DMS 273 (cell line): ENCODE data around the gene EP400.
A peak's percentile ranks its signal among the peaks of the same experiment; 100 is the strongest.

ENCODE experiments used
- DNase-seq: peaks from one replicate; lab custom pipeline; 2025; ENCODE audit not compliant: unreplicated experiment; lab: John Stamatoyannopoulos, UW

The EP400 gene

DNA sequence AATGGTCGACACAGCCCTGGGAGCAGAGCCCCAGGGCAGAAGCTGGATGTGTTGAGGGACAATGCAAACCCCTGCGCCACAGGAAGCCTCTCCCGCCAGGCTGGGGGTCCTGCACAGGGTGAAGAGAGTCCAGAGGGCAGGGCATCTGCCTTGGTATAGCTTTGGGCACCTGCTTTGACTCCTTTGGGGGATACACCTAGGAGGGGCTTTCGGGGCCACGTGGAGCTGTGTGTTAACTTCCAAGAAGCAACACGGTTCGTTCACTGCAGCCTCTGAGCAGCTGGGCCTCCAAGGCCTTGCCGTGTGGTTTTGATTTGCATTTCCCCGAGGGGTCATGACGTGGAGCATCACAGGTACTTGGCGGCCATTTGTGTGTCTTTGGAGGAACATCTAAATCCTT, 26.5 kb upstream of the EP400 start:
- DNase-seq = no peak

DNA sequence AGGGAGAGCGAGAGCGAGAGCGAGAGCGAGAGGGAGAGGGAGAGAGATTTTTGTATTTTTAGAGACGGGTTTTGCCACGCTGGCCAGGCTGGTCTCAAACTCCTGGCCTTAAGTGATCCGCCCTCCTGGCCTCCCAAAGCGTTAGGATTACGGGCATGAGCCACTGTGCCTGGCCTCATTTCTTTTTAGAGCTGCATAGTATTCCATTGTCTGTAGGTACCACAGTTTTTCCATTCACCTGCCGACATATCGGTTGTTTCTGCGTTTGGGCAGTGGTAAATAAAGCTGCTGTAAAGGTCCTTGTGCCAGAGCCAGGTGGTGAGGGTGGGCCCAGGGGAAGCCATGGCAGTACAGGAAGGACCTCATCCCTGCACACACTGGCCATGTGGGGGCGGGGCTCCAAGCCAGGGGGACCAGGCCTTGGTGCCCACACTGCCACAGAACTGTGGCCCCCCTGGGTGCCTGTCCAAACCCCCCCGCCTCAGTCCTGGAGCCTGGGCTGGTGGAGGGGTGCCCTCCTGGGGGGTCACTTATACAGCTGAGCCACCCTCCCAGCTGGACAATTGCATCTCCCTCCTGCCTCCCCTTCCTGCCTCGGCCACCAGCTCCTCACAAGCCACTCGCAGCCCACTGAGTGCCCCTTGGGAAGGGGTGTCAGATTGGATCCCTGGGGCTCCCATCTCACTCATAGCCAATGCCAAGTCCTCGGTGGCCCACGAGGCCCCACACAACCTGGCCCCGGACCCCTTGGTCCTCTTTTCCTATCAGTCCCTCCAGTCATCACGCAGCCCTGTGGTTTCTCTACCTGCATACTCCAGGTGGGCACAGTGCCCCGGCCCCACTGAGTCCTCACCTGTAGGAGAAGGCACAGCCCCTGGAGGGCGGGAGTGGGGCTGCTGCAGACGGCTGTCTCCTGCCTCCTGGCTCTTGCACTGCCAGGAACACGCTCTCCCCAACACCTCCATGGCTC, 22.3 kb upstream of the EP400 start:
- no peak for DNase-seq

- DNase-seq = no peak
Observed at GRCh38 chr12:131928080-131928710, 21.5 kb upstream of the EP400 start.

DNA sequence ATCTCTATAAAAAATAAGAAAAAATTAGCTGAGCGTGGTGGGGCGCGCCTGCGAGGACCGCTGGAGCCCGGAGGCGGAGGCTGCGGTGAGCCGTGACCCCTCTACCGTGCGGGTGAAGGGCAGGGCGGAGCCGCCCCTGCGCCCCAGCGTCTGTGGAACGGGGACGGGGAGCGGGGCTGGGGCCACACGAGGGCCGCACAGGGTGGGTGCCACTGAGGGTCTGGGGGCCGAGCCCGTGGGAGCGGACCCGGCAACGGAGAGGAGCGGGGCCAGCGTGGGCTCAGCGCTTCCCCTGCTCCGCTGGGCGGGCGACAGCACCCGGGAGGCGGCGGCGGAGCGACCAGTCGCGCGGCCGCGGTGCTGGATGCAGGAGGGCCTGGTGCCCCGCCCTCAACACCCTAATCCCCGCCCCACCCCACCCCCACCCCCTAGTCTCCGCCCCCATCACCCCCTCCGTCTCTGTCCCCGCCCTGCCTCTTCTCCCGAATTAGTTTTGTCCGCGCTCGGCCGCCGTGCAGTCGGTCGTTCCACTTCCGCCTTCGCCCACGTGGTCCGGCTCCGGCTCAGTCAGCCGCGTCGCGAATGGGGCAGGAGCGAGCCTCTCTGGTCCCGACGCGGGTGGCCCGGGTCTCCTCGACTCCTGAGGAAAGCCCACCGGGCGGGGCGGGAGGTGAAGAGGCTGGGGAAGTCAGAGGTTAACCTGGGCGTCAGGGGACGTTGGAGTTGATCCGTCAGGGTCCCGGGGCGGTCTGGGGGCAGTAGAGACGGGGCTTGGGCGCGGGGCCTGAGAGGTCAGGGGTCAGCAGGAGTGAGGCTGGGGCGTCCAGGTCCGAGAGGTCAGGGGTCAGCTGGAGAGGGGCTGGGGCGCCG, 20.8 kb upstream of the EP400 start, which contains the start of gene PUS1:
Gene PUS1, plus strand, starts transcription at position 566 of the 870 bp plus-strand sequence. CDS start 447 bp downstream, outside the sequence.
- DNase-seq = peak; percentile 93

- DNase-seq = peak; percentile 46
Observed at GRCh38 chr12:131929581-131930456, 19.9 kb upstream of the EP400 start.

GRCh38 chr12:131930510-131930909, 19.2 kb upstream of the EP400 start:
- DNase-seq = no peak

- no peak for DNase-seq
Observed at GRCh38 chr12:131933387-131933786, 16.4 kb upstream of the EP400 start.

- DNase-seq = no peak
Observed at GRCh38 chr12:131934535-131934934, 15.2 kb upstream of the EP400 start.

GRCh38 chr12:131938082-131938481, 11.7 kb upstream of the EP400 start:
- no peak for DNase-seq

- DNase-seq = no peak
Observed at GRCh38 chr12:131939007-131939406, 10.7 kb upstream of the EP400 start.

GRCh38 chr12:131940141-131940547, 9.6 kb upstream of the EP400 start:
- DNase-seq = no peak

DNA sequence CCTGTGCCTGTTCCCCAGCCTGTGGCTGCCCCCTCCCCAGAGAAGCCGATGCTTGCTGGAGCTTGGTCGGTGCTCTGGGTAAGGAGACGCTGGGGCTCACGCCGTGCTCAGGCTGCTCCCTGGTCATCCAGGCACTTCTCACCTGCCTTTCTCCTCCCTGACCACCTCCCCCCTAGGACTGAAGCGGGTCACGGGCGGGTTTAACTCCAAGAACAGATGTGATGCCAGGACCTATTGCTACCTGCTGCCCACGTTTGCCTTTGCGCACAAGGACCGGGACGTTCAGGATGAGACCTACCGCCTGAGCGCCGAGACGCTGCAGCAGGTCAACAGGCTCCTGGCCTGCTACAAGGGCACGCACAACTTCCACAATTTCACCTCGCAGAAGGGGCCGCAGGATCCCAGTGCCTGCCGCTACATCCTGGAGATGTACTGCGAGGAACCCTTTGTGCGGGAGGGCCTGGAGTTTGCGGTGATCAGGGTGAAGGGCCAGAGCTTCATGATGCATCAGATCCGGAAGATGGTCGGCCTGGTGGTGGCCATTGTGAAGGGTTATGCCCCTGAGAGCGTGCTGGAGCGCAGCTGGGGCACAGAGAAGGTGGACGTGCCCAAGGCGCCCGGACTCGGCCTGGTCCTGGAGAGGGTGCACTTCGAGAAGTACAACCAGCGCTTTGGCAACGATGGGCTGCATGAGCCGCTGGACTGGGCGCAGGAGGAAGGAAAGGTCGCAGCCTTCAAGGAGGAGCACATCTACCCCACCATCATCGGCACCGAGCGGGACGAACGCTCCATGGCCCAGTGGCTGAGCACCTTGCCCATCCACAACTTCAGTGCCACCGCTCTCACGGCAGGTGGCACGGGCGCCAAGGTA, 8.4 kb upstream of the EP400 start:
- DNase-seq = no peak

GRCh38 chr12:131941987-131942341, 7.8 kb upstream of the EP400 start:
- no peak for DNase-seq

GRCh38 chr12:131942671-131943070, 7.1 kb upstream of the EP400 start:
- DNase-seq = no peak

DNA sequence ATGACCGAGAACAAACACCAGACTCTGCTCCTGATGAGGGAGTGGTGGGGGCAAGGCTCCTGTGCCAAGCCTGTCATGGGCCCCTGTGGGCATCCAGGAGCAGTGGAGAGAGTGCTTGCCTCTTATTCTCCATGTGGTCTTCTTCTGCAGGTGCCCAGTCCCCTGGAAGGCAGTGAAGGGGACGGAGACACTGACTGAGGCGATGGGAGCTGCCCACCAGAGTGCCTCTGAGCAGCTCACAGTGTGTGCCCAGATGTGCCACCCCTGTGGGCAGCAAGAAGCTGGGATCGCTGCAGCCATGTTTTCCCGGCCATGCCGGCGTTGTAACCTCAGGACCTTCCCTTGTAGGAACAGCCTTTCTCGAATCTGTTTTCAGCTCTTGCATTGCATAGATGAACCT, 6.4 kb upstream of the EP400 start:
- no peak for DNase-seq

- DNase-seq = no peak
Observed at GRCh38 chr12:131943876-131944275, 5.9 kb upstream of the EP400 start.

GRCh38 chr12:131944601-131945251, 5.0 kb upstream of the EP400 start:
- peak; percentile 23 for DNase-seq

DNA sequence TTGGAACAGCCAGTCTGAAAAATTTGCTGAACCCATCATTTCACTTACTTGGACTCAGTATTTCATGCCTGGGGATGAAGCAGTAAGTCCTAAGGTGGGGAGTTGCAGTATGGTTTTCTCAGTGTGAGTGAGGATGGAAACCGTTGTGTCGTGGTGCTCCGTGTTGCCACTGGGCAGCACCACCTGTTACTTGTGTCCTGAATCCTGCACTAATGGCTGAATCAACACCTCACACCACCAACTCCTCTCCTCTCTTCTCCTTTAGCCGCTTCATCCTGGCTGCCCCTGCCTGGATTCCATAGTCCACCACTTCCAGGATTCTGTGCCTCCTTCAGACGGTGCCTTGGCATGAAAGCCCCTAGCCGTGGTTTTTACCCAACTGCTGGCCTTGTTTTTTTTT, 3.0 kb upstream of the EP400 start:
- DNase-seq = no peak

DNA sequence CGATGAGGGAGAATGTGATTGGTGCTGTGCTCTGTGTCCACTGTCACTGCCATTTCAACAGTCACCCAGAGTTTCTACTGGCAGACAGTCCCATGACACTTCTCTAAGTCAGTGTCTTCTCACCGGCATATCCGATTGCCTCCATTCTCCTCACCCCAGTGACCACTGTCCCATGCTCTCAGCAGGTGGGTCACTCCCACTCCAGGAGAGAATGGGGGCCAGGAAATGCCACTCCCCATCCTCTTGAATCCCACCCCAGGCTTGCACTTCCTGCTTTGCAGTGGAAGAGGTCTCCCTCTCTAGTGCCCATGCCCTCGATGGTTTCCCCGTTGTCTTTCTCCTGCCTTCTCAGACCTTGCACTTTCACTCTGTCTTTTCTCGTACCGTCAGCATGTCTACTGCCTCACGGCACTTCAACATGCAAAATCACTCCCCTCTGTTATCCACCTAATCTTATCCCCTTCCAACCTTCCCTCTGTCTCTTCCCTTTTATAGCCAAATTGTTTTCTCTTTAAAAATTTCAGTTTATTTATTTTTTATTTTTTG, 2.2 kb upstream of the EP400 start:
- DNase-seq = no peak
